Prostate gland (tissue), 2 donors: ENCODE data around the gene TSPAN32.

Experiments used
- CTCF ChIP-seq, 4 experiments: fragments of 200-600 bp in 2 of 4; fragments of 450-650 bp in 2 of 4; sonication (generic) in 2 of 4; IDR thresholded peaks; 1 replicate in 3 of 4; 2 replicates in 1 of 4; pipeline ENCODE4 v1.5.1; 2016 to 2019; ENCODE audit warnings: antibody characterized with exemption in 4 of 4, mild to moderate bottlenecking in 2 of 4, moderate library complexity in 2 of 4
- POLR2A ChIP-seq: fragments of 450-650 bp; IDR thresholded peaks from one replicate; pipeline ENCODE4 v1.6.1; 2016; ENCODE audit warnings: antibody characterized with exemption, mild to moderate bottlenecking
- POLR2AphosphoS5 ChIP-seq: sonication (generic); formaldehyde crosslinking; IDR thresholded peaks from one replicate; pipeline ENCODE4 v1.6.1; 2017; ENCODE audit warnings: antibody characterized with exemption

- TF ChIP-seq CTCF (IDR thresholded peaks at IDR 0.05) (no peak), POLR2AphosphoS5 (no peak), POLR2A (no peak)
These were observed 15.1 kb downstream of the TSPAN32 start for GRCh38 chr11:2316963-2317244.
